Stimulated activated CD4-positive, alpha-beta T cell treated with anti-CD3 and anti-CD28 coated beads, Interleukin-2, amount 100 ng/mL, for 48 hours (primary cell): ENCODE results near the gene LAMA4.
A peak's percentile ranks its signal among the peaks of the same experiment; 100 is the strongest.
"Not testable (repeated sequence)": the region's sequence is repeated elsewhere in the genome, so short reads cannot be mapped to it uniquely, and the experiment has no call there.

Source experiments
- DNase-seq, 2 donors: peaks; one replicate each; pipeline ENCODE4 v3.0.0-alpha.2; 2020

The LAMA4 gene

GRCh38 chr6:112130878-112131277 lies 123.5 kb downstream of the LAMA4 start:
- DNase-seq = no peak

GRCh38 chr6:112128208-112128607 lies 126.2 kb downstream of the LAMA4 start:
- no peak for DNase-seq

GRCh38 chr6:112123982-112124381 lies 130.4 kb downstream of the LAMA4 start:
- no peak for DNase-seq

GRCh38 chr6:112122756-112123155 lies 131.6 kb downstream of the LAMA4 start:
- DNase-seq = no peak

GRCh38 chr6:112118034-112118433 lies 136.3 kb downstream of the LAMA4 start:
- DNase-seq = no peak

GRCh38 chr6:112117554-112117953 lies 136.8 kb downstream of the LAMA4 start:
- DNase-seq = no peak

GRCh38 chr6:112116221-112116620 lies 138.1 kb downstream of the LAMA4 start:
- DNase-seq = no peak

- DNase-seq = no peak
Observed at GRCh38 chr6:112114577-112115223, 139.7 kb downstream of the LAMA4 start.

GRCh38 chr6:112113918-112114317 lies 140.4 kb downstream of the LAMA4 start:
- DNase-seq = no peak

- no peak for DNase-seq
Observed at GRCh38 chr6:112113431-112113830, 140.9 kb downstream of the LAMA4 start.

GRCh38 chr6:112109262-112109661 lies 145.1 kb downstream of the LAMA4 start:
- no peak for DNase-seq

GRCh38 chr6:112106562-112106961 lies 147.8 kb downstream of the LAMA4 start:
- no peak for DNase-seq

- not testable (repeated sequence) for DNase-seq
Observed at GRCh38 chr6:112106026-112106425, 148.3 kb downstream of the LAMA4 start.

GRCh38 chr6:112100561-112100960 lies 153.8 kb downstream of the LAMA4 start:
- DNase-seq = no peak

GRCh38 chr6:112096901-112097300 lies 157.5 kb downstream of the LAMA4 start:
- DNase-seq = no peak

- DNase-seq = no peak
Observed at GRCh38 chr6:112087916-112088315, 166.5 kb downstream of the LAMA4 start.

GRCh38 chr6:112087136-112087911 lies 167.0 kb downstream of the LAMA4 start, which contains the start of the genes FAM229B and TUBE1:
Gene FAM229B (plus strand): TSS chr6:112087591. CDS start chr6:112099284, 11,693 bp downstream.
Gene TUBE1 (minus strand): TSS chr6:112087482. CDS start chr6:112087434, 48 bp downstream.
- peak; percentile 80 for DNase-seq

- DNase-seq = no peak
Observed at GRCh38 chr6:112086744-112087135, 167.6 kb downstream of the LAMA4 start.

GRCh38 chr6:112085286-112086065 lies 168.9 kb downstream of the LAMA4 start:
- DNase-seq = no peak

- no peak for DNase-seq
Observed at GRCh38 chr6:112081569-112081968, 172.8 kb downstream of the LAMA4 start.

GRCh38 chr6:112066606-112067005 lies 187.8 kb downstream of the LAMA4 start:
- DNase-seq = no peak

- DNase-seq = no peak
Observed at GRCh38 chr6:112065426-112065986, 188.9 kb downstream of the LAMA4 start.

- no peak for DNase-seq
Observed at GRCh38 chr6:112062966-112063365, 191.4 kb downstream of the LAMA4 start.
